Measurements from ENCODE around the gene ZBED6.
"Not testable (repeated sequence)": the region's sequence is repeated elsewhere in the genome, so short reads cannot be mapped to it uniquely, and the experiment has no call there.

The ZBED6 gene

DNA sequence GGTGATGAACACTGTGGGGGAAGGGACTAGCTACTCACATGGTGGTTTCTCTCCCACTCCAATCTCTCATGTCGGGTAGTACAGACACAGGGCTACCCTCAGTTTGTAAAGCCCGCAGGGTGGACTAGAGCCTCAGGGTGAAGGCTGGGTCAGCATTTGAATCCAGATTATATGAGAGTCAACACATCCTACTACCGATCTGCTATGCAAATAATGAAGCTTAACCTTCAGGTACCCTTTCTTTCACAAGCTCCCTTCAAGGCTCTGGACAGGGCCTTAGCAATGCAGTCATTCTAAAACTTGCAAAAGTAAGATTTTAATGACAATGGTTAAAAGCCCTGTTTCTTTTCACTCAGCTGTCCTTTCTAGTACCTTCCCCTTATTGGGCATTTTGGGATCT lies 5.5 kb upstream of the ZBED6 start:
- TF ChIP-seq ZFX (IDR thresholded peaks at IDR 0.05) = no peak
- TF ChIP-seq, protein P1, sequence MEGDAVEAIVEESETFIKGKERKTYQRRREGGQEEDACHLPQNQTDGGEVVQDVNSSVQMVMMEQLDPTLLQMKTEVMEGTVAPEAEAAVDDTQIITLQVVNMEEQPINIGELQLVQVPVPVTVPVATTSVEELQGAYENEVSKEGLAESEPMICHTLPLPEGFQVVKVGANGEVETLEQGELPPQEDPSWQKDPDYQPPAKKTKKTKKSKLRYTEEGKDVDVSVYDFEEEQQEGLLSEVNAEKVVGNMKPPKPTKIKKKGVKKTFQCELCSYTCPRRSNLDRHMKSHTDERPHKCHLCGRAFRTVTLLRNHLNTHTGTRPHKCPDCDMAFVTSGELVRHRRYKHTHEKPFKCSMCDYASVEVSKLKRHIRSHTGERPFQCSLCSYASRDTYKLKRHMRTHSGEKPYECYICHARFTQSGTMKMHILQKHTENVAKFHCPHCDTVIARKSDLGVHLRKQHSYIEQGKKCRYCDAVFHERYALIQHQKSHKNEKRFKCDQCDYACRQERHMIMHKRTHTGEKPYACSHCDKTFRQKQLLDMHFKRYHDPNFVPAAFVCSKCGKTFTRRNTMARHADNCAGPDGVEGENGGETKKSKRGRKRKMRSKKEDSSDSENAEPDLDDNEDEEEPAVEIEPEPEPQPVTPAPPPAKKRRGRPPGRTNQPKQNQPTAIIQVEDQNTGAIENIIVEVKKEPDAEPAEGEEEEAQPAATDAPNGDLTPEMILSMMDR (conservative IDR thresholded peaks at IDR 0.05) = no peak
- no peak overlapping the region for H3K27ac ChIP-seq

DNA sequence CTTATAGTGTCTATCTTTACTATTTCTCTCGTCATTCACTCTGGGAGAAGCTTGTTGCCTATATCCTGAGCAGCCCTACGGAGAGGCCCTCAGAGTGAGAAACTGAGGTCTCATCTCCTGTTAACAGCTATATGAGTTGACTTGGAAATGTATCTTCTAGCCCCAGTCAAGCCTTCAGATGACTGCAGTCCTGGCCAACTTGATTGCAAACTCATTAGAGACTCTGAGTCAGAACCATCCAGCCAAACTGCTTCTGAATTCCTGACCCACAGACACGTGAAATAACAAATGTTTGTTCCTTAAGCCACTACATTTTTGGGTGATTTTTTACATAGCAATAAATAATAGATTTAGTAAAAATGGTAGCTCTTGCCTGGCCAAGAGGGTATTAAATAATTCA lies 3.9 kb upstream of the ZBED6 start:
- no peak overlapping the region for H3K27ac ChIP-seq
- no peak for TF ChIP-seq ZFX (IDR thresholded peaks at IDR 0.05)
- TF ChIP-seq, protein P1 (conservative IDR thresholded peaks at IDR 0.05) = no peak

DNA sequence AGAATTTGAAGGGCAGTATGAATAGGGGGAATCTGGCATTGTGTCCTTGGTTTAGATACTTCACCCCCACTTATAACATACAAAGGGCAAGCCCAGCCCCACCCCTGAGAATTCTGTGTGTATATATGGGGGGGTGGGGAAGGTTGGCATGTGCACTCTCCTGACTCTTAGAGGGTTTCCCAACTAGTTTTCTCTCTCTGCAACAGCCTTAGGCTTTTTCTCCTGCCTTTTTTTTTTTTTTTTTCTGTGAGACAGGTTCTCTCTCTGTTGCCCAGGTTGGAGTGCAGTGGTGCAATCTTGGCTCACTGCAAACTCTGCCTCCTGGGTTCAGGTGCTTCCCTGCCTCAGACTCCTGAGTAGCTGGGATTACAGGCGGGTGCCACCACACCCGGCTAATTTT lies 2.9 kb upstream of the ZBED6 start:
- no peak overlapping the region for H3K27ac ChIP-seq
- TF ChIP-seq ZFX (IDR thresholded peaks at IDR 0.05) = no peak
- TF ChIP-seq, protein P1 (conservative IDR thresholded peaks at IDR 0.05) = no peak

DNA sequence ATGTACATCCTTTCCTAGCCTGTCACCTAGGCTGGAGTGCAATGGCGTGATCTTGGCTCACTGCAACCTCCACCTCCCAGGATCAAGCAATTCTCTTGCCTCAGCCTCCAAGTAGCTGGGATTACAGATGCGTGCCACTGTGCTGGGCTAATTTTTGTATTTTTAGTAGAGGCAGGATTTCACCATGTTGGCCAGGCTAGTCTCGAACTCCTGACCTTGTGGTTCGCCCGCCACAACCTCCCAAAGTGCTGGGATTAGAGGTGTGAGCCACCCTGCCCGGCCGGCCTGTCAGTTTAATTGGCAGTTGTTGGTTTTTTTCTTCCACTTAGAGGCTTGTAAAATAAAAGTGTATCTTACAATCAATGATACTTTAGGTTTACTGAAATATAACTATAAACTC lies 1.9 kb upstream of the ZBED6 start:
- H3K27ac ChIP-seq = not testable (repeated sequence)

DNA sequence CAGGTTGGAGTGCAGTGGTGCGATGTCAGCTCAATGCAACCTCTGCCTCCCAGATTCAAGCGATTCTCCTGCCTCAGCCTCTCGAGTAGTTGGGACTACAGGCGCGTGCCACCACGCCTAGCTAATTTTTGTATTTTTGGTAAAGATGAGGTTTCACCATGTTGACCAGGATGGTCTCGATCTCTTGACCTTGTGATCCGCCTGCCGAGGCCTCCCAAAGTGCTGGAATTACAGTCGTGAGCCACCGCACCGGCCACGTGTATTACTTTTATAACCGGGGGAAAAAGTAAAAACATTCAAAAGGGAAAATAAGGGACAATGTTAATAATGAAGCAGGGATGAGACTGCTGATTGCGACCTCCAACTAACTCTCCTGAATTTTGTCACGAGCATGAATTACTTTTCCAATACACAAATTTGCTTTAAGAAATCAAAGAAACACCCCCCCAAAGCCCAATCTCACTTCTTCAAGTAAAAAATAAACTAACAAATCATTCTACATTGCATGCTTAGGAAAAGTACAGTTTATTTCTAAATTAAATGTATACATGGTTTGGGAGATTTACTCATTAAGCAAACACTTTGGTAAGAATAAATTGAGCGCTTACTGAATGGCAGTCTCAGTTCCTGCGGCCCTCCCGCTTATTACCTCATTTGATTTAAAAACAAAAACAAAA lies 521 bp upstream of the ZBED6 start:
- TF ChIP-seq, protein P1 (conservative IDR thresholded peaks at IDR 0.05) = no peak
- no peak for TF ChIP-seq ZFX (IDR thresholded peaks at IDR 0.05)
- peak overlapping the region; percentile 93 for H3K27ac ChIP-seq

DNA sequence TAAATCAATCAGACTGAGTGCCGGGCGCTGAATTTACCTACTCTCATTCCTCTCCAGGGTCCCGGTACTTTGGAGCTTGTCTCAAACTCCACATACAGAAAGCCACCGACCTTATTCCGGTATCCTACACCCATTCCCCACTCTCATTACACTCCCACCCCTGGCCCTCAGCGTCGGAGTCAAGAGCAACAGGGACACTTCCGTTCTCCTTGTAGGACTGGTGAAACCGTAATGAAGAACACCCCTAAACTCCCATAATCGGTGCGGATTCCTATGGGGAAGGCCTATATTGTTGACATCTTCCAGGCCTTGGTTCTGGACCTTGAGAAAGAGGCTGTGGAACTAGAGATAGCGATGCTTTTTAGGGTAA lies 798 bp downstream of the ZBED6 start:
- H3K27ac ChIP-seq = peak overlapping the region; percentile 93
- TF ChIP-seq, protein P1 (conservative IDR thresholded peaks at IDR 0.05) = no peak
- TF ChIP-seq ZFX (IDR thresholded peaks at IDR 0.05) = no peak

DNA sequence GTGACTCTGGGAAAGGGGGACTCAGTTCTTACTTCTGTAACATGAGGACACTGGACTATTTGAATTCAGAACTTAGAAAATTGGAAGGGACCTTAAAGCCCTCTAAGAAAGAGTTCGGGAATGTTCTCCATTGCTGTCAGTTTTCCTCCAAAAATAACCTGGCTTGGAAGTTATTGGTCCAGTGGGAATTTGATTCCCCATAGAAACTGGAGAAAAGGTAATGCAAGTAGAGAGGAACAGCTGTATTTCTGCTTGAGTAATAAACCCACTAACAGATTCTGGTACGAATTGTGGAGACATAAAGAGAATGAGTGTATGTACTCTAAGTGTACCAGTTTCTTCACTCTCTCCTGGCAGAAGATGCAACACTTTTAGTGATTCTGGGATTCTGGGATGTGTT lies 1.8 kb downstream of the ZBED6 start:
- TF ChIP-seq, protein P1 (conservative IDR thresholded peaks at IDR 0.05) = no peak
- no peak for TF ChIP-seq ZFX (IDR thresholded peaks at IDR 0.05)
- H3K27ac ChIP-seq = no peak overlapping the region

DNA sequence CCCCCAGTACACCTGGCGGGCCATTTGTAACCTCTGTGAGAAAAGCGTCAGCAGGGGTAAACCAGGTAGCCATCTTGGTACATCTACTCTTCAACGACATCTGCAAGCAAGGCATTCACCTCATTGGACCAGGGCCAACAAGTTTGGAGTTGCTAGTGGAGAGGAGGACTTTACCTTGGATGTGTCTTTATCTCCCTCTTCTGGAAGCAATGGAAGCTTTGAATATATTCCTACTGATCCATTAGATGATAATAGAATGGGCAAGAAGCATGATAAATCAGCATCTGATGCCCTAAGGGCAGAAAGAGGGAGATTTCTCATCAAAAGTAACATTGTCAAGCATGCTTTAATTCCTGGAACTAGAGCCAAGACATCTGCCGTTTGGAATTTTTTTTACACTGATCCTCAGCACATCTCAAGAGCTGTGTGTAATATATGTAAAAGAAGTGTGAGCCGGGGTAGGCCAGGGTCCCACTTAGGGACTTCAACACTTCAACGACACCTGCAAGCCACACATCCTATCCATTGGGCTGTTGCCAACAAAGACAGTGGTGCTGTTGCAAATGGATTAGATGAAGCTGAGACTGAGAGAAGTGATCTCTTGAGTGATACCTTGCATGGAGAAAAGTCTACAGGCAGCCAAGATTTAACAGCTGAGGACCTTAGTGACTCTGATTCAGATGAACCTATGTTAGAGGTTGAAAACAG lies 2.7 kb downstream of the ZBED6 start:
- TF ChIP-seq ZFX (IDR thresholded peaks at IDR 0.05) = no peak
- TF ChIP-seq, protein P1 (conservative IDR thresholded peaks at IDR 0.05) = no peak; the same call in 1 of the 2 replicates
- H3K27ac ChIP-seq = no peak overlapping the region

Data from C4-2B (cell line).